Stimulated activated CD8-positive, alpha-beta memory T cell treated with anti-CD3 and anti-CD28 coated beads, Interleukin-7, amount 100 ng/mL, for 1 hour (primary cell): ENCODE measurements around the gene SOX18.

Experiments
- DNase-seq, 2 donors: peaks; one replicate each; pipeline ENCODE4 v3.0.0-alpha.2; 2020; ENCODE audit warnings: low read depth in 2 of 2

SOX18 gene

DNA sequence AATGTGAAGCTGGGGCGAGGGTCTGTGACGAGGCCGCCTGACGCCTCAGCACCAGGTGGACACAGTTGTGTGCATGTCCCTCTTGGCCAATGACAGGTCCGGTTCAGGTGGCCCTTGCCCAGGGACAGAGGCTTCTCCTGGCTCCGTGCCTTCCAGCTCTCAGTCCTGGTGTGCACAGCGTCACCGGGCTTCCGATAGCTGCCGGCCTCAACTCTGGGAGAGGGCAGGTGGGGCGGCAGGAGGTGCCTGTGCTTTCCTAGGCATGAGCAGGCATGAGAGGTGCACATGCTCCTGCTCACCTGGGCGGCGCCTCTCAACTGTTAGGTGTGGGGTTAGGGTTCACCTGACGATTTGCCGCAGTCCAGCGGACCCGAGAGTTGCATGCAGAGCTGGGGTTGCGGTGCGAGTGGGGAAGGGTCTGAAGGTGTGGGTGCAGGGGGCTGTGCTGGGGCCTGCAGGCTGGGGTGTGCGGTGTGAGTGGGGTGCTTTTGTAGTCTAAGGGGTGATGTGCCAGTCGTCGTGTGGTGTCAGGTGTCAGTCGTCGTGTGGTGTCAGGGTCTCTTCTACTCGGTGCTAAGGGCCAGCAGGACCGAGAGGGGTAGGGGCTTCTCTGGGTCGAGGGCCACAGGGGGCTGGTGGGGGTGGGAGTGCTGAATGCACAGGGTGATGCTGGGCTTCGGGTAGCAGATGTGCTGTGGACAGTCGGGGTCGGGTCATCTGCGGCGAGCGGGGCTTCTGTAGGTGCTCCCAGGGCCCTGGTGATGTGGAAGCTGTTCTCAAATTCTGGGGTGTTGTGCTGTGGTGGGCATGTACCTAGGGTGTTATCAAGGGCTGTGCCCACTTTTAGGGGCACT lies 3.8 kb upstream of the SOX18 start:
- no peak for DNase-seq

DNA sequence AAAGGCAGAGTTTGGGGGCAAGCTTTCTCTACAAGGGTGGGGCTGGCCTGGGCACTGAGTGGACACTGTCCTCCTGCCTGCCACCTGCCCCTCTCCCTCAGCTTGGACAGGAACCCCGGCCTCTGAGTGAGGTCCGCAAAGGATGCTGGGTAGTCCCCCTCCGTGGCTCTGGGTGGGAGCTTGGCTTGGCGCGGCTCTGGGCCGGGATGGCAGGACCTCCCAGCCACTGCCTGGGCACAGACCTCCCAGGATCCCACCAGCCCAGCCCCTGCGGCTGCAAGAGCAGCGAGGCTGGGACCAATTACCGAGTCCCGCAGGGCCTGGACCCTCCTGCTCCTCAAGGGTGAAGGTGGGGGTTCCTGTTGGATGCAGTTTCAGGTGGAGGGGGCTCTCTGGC lies 2.9 kb upstream of the SOX18 start:
- DNase-seq, result no peak

DNA sequence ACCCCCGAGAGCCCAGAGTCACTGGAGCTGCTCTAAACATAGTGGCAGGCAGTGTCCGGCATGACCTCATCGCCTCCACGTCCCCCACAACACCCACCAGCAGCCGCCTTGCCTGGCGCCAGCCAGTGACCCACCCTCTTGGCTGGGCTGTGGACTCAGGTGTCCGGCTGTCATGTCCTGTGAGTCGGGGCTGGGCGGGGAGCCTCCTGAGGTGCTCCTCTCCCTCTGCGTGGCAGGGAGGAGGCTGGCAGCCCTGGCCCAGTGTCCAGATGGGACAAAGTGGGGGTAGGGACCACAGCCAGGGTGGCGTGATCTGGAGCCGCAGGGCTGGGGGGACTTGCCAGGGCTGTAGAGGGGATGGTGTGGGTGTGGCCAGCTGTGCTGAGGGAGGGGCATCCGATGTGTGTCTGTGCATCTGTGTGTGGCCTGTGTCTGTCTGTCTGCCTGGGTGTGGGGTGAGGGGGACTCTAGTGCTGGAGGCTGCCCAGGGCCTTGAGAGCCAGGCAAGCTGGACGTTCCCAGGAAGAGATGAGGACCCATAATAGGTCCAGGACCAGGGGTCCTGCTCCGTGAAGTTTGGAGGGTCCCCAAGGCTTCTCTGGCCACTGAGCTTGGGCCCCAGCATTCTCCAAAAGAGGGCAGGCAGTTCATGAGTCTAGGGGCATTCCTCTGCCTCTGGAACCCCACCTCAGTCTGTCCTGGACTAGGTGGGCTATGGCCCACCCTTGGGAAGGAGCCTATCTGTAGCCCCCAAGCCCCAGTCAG lies 2.3 kb upstream of the SOX18 start:
- no peak for DNase-seq

DNA sequence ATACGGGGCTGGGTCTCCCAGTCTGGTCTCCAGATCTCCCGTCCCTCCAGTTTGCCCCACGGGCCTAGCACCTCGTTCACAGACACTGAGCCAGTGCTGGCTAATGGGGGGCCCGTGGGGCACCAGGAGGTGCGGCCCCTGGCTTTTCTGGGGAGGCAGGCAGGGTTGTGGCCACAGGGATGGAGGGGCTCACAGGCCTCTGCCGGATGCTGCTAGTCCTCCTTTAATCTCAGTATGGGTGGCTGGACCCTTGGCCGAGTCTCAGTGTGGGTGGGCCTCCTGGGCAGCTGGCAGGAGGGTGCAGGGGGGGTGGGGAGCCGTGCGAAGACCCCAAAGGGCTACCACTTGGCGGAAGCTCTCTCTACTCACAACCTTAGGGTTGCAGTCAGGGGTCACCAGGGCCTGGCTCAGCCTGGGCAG lies 1.6 kb upstream of the SOX18 start:
- DNase-seq, result no peak

DNA sequence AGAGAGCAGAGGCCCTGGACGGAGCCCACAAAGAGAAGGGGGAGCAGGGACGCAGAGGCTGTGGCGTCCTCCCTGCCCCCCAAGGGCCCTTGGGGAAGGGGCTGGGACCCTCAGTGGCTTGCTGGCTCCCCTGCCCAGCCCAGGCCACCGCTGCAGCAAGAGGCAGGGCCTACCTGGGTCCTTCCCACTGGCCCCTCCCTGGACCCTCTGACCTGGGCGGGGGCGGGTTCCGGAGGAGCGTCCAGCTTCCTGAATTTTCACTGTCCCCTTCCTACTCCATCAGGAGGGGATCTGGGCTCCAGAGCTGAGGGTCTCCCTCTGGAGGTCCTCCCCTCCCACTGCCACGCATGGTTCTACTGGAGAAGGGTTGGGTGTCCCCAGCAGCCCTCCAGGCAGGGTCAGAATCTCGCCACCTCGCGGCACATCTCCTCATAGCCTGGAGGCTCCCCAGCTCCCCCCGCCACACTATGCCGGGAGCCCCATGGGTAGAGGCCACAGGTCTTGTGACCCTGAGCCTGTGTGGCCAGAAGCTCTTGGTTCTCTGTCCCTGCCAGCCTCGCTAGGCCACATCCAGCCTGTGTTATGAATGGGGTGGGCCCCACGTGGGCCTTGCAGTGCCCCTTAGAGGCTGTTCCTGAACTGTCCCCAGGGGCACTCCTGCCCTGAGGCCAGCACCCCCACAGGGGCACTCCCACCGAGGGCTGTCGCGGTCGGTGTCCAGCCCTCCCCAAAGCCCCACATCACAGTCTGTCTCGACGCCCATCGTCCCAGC lies 1.0 kb upstream of the SOX18 start:
- no peak for DNase-seq

DNA sequence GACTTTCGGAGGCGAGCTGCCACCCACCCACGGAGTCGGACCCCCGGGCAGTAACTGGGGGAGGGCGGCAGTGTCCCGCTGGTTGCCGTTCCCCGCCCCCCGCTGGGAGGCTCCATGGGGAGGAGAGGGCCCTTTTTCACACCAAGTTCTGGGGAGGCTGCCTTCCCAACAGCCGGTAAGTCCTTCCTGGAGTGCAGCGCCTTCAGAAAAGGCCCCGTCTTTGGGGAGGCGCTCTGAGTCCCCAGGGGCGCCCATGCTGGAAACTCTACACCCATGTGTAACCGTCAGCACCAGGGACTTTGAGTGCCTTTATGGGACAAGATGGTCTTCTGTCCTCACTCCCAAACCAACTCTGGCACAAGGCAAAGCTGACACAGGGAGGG lies 430 bp upstream of the SOX18 start:
- DNase-seq, result no peak

DNA sequence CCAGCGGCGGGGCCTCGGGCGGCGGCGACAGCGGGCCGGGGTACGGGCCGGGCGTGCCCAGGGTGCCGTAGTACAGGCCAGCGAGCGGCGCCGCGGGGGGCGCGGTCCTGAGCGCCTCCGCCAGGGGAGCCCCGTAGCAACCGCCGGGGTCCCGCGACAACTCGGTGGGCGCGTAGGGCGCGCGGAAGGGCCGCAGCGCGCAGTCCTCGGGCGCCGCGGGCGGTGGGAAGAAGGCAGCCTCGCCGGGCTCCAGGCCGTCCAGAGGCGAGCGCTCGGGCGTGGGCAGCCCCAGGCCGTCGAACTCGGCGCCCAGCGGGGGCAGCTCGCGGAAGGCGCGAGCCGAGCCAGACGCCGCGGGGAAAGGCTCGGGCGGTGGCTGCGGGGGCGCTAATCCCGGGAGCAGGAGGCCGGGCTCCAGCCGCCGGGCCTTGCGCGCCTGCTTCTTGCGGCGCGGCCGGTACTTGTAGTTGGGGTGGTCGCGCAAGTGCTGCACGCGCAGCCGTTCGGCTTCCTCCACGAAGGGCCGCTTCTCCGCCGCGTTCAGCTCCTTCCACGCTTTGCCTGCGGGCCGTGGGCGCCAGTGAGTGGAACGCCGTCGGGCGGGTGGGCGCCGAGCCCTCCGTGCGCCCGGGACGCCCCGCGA lies 916 bp downstream of the SOX18 start:
- no peak for DNase-seq

DNA sequence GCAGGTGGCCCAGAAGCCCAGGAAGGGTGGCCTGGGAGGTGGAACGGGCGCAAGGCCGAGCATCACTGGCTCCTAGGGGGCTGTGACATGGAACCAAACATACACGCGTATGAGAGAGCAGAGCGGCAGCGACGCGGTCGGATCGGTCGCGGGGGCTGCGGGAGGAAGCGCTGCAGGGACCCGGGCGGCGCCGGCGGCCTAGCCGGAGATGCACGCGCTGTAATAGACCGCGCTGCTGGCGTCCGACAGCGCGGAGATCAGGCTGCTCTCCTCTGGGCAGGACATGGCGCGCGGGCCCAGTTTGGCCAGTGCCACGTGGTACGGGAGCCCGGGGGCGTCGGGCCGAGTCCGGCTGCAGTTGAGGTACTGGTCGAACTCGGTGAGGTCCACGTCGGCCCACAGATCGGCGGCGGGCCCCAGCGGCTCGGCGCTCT lies 1.5 kb downstream of the SOX18 start:
- DNase-seq, result no peak

DNA sequence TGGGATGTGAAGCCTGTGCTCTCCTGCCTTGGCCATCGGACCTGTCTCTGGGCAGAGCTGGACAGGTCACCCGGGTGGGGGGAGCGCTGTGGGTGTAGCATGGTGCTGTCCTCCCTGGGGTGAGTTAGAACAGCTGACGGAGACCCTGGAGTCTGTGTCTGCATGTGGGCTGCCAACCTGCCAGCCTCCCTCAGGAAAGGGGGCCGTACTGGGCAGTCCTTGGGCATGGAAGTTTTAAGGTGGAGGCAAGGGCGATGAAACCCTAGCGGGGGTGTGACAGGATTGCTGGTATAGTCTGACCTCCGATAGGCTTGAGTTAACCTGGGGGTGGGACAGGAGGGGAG lies 2.4 kb downstream of the SOX18 start:
- no peak for DNase-seq

DNA sequence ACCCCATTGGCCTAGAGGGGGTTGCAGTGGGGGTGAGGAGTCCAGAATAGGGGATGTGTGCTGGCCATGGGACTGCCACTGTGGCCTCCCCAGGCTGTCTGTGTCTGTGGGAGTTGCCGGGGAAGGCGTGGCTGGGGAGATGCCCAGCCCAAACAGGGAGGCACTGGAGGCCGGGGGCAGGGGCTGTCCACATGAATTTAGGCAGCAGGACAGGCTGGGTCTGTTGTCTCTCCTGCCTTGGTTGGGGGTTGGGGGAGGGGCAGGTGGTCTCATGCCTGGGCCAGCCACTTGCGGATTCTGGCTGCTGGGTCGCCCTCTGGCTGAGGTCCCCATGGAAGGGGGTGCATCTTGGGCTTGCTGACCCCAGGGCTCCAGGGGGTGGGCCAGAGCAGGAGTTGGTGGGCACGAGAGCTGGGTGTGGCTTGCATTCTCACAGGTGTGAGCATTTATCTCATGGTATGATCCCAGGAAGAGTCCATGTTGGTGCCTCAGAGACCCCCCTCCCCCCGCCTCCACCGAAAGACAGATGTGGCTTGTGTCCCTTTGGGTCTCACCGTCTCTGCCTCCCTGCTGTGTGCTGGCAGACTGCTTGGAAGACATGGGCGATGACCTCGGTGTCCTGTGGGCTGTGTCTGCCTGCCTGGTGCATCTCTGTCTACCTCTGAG lies 4.0 kb downstream of the SOX18 start:
- DNase-seq, result no peak

DNA sequence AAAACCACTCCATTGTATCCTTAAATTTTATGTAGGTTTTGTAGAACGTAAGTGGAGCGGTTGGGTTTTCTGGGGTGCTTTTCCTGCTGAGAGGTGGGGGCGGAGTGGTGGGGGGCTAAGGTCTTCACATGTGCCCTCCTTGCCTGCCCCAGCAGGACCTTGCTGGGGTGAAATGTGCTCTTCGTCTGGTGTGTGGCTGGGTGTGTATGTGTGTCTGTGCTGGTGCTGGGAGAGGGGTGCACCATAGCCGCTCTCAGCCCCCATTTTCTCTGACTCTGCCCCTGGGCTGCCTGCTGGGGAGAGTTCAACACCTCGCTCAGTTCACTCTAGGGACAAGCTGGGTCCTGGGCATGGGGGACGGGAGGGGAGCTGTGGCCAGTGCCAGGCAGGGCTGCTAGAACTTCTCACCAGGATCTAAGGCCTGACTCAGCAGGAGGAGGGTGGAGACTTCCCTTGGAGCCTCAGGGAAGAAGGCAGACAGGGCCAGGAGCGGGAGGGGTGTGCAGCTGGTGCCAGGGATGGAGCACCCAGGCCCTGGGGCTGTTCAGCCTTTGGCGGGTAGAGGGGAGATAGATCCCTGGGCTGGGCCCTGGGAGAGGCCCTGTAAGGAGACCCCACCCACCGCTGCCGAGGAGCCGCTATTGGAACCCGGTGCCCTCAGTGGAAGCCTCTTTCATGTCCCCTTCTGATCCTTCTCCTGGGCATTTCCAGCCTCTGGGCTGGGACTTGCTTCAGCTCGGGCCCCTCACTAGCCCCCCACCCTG lies 4.8 kb downstream of the SOX18 start:
- DNase-seq, result no peak

DNA sequence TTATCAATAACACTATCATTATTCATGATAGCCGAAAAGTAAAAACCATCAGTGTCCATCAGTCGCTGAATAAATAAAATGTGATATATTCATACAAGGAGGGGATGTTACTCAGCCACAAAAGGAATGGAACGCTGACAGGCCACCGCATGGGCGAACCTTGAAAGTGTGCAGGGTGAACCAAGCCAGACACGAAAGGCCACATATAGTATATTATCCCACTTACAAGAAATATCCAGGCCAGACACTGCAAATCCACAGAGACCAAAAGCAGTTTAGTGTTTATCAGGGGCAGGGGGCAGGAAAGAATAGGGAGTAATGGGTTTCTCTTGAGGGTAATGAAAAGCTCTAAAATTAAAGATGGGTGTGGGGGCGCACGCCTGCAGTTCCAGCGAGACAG lies 5.7 kb downstream of the SOX18 start:
- no peak for DNase-seq

DNA sequence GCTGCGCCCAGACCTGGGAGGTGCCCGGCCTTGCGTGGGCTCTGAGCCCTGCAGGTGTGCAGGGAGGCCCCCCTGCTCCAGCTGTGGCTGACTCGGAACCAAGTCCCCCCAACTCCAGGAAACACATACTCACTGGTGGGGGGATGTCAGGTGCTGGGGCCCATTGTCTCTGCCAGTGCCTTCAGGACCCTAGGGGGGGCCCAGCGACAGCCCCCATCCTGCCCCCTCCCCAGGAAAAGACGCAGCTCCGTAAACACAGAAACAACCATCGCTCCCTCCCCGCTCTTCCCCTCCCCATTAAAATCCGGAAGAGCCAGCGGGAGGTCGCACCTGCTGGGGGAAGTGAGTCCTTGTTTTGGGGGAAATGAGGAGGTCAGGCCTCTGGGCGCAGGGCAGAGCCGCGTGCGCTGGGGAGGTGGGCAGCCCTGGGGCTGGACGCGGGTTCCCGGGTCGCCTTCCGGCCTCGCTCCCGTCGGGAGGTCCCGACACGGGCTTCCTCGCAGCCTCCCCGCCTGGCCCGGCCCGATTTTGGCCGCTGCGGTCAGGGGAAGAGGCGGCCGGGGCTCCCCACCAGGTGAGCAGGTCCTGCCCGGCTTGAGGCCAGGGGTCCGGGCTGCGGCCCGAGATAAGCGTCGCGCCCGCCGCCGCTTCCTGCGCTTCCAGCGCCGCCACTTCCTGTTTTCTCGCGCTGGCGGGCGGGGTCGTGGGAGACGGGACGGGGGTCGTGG lies 7.2 kb downstream of the SOX18 start:
- no peak for DNase-seq

DNA sequence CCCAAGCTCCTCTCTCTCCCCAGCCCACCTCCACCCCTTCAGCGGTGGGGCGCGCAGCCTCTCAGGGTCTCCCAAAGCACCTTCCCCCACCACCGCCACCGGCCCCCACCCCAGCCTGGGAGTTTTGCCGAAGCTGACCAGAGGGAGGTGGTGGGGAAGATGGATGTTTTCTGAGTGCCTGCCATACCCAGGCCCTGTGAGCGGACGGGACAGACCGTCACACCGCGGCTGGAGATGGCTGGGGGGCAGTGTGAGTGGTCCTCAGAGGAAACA lies 7.7 kb downstream of the SOX18 start:
- no peak for DNase-seq

DNA sequence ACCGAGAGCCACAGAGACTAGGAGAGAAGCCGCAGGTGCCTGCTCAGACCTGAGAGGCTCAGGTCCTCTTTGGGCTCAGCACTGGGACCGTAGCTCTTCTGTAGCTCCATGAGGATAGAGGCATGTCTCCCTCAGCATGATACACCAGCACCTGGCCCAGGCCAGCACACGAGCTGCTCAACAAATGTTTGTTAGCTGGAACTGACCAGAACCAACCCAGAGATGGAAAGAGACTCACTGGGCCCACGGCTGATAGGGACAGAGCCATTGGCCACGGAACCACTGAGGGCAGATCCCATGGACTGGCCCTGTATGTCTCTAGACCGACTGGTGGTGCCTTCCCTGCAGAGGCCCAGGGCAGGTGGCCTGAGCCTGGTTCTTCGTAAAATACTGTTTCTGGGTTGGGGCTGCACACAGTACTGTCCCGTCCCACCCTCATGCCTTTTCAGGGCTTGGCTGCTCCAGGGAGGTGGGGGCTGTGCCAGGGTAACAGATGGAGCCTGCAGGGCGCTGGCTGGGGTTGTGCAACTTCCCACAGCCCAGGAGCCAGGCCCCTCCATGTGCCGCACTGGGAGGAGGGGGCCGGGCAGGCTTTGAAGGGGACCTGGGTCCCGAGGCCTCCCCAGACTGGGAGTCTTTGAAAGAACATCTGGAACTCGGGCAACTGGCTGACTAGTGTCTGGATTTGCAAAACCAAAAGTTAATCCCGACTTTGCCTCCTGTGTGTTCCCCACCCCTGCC lies 8.2 kb downstream of the SOX18 start:
- no peak for DNase-seq

DNA sequence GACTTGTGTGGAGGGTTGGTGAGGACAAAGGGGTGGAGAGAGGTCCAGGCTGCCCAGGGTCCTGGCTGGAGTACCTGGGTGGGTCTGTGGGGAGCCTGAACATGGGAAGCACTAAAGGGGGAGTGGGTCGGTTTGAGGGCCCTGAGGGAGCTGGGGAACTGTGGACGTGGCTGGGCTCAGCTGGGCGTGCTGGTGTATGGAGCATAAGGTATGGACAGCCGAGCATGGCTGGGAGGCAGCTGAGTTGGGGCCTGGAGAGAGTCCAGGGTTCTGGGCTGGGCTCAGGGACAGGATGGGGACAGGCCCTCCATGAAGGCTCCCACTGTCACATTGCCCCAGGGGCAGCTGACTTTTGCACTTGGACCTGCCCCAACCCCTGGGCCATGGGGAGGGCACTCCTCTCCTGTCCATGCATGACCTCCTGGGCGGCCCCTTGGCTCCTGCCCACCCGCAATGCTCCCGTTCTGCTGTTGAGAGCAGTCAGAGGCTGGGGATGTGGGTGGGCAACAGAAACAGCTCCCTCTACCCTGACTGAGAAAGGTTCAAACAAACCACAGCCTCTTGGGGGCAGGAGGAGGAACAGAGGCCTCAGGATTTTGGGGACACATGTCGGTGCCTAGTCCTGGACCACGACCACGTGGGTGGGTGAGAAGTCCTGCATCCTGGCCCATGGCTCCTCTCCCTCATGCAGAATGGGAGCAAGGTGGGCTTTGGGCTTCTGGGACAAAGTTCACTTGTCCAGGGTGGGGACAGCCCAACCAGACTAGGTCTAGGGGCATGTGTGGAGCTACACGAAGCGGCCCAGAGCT lies 9.0 kb downstream of the SOX18 start:
- DNase-seq, result no peak

DNA sequence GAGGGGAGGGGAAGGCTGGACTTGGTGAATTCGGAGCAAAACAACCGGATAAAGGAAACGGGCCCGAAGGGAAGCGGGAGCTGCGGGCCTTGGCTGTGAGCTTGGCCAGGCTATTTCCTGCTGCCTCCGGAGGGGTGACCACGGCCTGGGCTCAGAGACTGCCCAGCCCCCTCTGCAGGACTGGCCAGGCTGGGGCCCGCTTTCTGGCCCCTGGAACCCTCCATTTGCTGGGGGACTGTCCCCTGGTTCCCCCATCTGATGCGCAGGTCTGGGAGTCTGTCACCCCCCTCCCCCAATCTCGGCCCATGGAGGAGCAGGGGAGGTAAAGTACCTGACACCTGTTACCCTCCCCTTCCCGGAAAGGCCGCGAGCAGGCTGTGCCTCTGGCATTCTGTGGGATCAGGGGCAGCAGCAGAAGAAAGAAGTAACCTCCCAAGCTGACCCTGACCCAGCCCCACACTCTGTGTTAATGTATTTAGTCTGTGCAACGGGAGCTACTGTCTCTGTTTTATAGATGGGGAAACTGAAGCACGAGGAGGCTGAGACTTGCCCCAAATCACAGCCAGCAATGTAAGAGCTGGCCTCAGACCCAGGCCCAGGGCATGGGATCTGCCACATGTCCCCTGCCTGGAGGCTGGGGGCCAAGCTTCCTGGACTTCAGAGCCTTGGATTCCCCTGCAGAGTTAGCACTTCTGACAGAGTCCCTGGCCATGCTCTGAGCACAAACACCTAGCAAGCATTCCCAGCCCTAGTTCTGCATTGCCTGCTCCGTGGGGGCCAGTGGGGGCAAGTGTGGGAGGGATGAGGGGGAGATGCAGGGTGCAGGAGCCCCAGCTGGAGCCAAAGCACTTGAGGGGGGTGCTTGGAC lies 9.9 kb downstream of the SOX18 start:
- DNase-seq, result no peak
